GM12875 (cell line): ENCODE measurements around the gene ARVCF.

Experiments used
- H3K4me3 ChIP-seq: one replicate; pipeline ENCODE4 v1.5.1; 2011; ENCODE audit warnings: low read depth, low read length, control low read depth
- TF ChIP-seq, protein P1 (sequence below): IDR thresholded peaks from 2 replicates; pipeline ENCODE4 v1.5.1; 2011; ENCODE audit warnings: low read depth, mild to moderate bottlenecking, control low read depth, inconsistent platforms, low read length, moderate library complexity, borderline replicate concordance; ENCODE audit not compliant: insufficient read depth

The ARVCF gene, protein sequence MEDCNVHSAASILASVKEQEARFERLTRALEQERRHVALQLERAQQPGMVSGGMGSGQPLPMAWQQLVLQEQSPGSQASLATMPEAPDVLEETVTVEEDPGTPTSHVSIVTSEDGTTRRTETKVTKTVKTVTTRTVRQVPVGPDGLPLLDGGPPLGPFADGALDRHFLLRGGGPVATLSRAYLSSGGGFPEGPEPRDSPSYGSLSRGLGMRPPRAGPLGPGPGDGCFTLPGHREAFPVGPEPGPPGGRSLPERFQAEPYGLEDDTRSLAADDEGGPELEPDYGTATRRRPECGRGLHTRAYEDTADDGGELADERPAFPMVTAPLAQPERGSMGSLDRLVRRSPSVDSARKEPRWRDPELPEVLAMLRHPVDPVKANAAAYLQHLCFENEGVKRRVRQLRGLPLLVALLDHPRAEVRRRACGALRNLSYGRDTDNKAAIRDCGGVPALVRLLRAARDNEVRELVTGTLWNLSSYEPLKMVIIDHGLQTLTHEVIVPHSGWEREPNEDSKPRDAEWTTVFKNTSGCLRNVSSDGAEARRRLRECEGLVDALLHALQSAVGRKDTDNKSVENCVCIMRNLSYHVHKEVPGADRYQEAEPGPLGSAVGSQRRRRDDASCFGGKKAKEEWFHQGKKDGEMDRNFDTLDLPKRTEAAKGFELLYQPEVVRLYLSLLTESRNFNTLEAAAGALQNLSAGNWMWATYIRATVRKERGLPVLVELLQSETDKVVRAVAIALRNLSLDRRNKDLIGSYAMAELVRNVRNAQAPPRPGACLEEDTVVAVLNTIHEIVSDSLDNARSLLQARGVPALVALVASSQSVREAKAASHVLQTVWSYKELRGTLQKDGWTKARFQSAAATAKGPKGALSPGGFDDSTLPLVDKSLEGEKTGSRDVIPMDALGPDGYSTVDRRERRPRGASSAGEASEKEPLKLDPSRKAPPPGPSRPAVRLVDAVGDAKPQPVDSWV

DNA sequence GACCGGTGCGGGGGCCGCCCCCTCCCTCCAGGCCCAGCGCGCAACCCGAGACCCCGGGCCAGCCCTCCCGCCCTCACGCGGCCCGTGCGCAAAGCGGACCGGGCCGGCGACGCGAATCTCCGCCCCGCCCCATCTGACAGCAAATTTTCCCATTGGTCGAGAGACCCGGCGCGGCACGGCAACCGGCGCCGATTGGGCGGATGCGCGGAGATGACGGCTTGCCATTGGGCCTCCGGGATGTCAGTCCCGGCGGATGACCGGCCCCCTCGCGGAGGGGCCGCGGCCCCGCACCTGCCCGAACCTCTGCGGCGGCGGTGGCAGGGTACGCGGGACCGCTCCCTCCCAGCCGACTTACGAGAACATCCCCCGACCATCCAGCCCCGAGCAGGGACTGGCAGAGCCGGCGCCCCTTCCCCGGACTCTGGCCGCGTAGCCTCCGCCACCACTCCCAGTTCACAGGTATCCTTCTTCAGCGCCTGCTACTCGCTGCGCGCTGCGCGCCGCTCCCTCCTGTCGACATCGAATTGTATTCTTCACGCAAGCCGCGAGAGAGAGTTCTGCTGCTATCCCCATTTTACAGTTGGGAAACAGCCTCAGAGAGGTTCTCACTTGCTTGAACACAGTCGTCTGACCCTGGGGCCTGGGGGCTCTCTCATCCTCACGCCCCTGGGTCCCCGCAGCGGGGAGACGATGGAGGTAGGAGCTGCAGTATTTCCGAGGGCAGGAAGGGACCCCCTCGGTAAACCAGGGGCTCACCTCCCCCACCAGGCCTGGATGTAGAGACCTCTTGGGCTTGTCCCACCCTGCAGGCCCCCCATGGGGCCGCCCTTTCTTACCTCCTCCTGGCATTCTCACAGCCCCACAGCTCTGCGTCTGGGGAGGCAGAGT is at the start of gene ARVCF:
TSS of gene ARVCF (minus strand) at position 90 of the 888 bp plus-strand sequence. CDS start 26,029 bp downstream, outside the sequence.
- TF ChIP-seq, protein P1, sequence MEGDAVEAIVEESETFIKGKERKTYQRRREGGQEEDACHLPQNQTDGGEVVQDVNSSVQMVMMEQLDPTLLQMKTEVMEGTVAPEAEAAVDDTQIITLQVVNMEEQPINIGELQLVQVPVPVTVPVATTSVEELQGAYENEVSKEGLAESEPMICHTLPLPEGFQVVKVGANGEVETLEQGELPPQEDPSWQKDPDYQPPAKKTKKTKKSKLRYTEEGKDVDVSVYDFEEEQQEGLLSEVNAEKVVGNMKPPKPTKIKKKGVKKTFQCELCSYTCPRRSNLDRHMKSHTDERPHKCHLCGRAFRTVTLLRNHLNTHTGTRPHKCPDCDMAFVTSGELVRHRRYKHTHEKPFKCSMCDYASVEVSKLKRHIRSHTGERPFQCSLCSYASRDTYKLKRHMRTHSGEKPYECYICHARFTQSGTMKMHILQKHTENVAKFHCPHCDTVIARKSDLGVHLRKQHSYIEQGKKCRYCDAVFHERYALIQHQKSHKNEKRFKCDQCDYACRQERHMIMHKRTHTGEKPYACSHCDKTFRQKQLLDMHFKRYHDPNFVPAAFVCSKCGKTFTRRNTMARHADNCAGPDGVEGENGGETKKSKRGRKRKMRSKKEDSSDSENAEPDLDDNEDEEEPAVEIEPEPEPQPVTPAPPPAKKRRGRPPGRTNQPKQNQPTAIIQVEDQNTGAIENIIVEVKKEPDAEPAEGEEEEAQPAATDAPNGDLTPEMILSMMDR = 0 out of 2 replicates have a peak, but pooled peaks have one; percentile 24
- H3K4me3 ChIP-seq = peak within 1 kb of the TSS; percentile 81

DNA sequence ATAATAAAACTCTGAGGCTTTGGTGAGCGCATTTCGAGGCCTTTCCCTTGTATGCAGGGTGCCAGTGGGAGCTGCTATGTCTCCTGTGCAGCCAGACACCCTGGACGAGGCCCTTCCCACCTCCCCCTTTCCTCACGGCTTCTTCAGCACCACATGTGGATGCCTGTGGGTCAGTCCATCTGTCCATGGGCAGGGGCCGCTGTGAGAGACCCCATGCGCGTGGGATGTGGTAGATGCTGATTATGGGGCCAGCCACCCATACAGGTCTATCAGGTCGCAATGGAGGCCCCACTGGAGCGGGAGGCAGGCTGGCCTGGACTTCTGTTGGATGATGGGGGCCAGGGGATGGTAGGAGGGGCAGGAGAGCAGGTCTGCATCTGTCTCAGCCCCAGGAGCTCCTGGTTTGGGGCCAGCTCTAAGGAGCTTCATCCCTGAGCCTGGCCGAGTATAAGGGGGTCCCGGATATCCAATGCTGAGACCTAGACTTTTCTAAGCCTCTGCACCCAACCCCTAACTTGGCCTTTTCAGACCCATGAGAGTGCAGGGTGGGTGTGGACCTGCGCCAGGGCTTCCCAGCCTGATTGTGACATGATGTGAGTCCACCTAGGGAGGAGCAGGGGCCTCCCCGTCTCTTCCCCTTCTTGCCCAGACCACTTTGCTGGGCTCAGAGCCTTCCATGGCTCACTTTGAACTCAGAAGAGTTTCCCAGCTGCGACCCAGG is 49.4 kb upstream of the ARVCF start:
- no peak overlapping the region for H3K4me3 ChIP-seq
- TF ChIP-seq, protein P1 = no peak

DNA sequence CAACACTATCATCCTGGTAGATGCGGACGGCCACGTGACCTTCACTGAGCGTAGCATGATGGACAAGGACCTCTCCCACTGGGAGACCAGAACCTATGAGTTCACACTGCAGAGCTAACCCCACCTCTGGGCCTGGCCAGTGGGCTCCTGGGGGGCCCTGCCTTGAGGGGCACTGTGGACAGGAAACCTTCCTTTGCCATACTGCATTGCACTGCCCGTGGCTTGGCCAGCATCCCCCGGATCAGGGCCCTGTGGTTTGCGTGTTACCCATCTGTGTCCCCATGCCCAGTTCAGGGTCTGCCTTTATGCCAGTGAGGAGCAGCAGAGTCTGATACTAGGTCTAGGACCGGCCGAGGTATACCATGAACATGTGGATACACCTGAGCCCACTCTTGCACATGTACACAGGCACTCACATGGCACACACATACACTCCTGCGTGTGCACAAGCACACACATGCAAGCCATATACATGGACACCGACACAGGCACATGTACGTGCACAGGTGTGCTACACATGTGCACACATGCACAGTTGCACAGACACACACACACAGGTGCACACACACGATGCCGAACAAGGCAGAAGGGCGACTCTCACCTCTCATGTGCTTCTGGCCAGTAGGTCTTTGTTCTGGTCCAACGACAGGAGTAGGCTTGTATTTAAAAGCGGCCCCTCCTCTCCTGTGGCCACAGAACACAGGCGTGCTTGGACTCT is 48.1 kb upstream of the ARVCF start:
- TF ChIP-seq, protein P1 = no peak
- no peak overlapping the region for H3K4me3 ChIP-seq

DNA sequence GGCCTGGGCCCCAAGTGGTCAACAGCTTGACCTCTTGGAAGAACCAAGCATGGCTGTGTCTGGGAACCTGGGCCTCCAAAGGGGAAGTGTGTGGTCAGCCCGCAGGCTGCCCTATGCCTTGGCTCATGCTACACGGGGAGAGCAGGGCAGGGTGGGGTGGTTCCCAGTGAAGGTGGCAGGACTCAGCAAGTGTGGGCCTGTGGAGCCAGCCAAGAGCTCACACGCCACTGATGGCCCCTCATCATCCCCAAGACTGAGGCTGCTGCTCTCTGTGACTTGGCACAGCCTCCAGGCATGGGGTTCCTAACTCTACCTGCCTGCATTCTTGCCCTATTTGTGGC is 47.5 kb upstream of the ARVCF start:
- TF ChIP-seq, protein P1 = no peak
- H3K4me3 ChIP-seq = no peak overlapping the region

DNA sequence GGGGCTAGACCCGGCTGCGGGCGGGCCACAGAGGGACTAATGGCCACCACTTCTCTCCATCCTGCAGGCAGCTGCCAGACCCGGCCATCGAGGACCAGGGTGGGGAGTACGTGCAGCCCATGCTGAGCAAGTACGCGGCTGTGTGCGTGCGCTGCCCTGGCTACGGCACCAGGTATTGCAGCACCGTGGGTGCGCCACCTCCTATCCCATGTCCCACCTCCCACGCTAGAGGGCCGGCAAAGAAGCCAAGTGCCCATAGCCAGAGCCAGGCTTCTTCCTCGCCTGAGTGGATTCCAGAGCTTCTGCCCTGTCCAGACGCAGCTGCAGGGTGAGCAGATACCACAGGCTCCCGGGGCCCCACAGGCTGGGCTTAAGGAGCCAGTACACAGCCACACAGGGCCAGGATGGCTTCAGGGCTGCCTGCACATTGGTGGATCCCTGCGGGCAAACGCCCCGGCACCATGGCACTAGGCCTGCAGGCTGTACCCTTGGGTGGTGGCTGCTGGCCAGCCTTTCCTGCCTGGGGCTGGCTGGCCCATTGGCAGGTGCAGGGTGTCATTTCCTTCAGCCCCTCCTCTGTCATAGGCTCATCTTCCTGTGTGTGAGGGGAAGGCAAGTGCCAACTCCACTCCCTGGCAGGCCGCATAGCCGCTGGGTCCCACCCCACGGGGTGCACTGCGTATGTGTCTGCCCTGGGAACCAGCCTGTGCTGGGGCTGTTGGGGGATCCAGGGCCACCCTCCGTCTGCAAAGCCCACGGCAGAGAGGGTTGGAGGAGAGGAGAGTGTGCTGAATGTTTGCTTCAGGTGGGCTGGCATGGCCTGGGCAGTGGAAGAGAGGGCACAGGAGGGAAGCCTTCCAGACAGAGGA is 46.9 kb upstream of the ARVCF start:
- H3K4me3 ChIP-seq = no peak overlapping the region
- TF ChIP-seq, protein P1 = no peak
